ENCODE measurements around the gene SPTLC1.
"Not testable (repeated sequence)": the region's sequence is repeated elsewhere in the genome, so short reads cannot be mapped to it uniquely, and the experiment has no call there.

Gene SPTLC1

DNA sequence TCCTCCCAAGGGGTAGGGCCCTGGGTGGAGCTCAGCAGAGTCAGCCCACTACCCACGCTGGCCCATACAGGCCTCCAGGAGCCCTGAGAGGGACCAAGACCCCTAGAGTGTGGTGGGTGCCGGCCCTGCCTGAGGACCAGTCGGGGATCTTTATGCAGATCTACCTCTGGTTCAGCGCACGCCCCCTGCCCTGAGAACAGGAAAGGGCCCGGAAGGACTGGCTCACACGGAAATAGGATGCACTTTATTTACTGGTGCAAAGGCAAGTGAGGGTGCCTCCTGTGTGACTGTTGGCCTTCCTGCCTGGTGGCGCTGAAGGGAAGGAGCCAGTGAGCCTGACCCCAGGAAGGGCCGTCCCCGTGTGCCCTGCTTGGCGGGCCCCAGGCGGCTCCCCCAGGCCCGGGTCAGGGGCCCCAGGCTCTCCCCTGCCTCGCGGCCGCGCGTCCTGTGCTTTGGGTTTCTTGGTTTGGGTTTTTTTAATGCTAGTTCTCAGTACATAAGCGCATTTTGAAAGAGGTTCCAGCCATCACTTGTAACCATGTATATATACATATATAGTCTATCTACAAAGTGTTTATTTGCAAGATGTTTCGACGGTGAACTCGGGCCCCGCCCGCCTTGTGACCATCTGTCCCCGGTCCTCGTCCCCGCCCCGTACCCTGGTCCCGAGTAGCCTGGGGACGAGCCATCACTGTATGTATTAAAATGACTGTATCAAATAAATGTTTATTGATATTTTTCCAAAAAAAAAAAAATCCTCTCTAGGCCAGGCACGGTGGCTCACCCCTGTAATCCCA lies 88.8 kb downstream of the SPTLC1 start:
- Histone ChIP-seq H3K27ac (ENCODE audit: low read depth, low read length) (no peak overlapping the region), H3K4me1 (ENCODE audit: insufficient read depth, low read length) (no peaks in the 10 kb centered on the region), H3K36me3 (ENCODE audit: insufficient read depth, low read length) (no peaks in the 10 kb centered on the region), H3K4me3 (ENCODE audit: low read depth in 1 of 2, low read length in 2 of 2) (no peak overlapping the region), H3K27me3 (ENCODE audit: control insufficient read depth in 1 of 2, insufficient read depth in 2 of 2, low read length in 2 of 2) (no peaks in the 10 kb centered on the region), H3K9me3 (ENCODE audit: low read length) (no peaks in the 10 kb centered on the region), H3K9ac (ENCODE audit: low read length) (no peak overlapping the region)

DNA sequence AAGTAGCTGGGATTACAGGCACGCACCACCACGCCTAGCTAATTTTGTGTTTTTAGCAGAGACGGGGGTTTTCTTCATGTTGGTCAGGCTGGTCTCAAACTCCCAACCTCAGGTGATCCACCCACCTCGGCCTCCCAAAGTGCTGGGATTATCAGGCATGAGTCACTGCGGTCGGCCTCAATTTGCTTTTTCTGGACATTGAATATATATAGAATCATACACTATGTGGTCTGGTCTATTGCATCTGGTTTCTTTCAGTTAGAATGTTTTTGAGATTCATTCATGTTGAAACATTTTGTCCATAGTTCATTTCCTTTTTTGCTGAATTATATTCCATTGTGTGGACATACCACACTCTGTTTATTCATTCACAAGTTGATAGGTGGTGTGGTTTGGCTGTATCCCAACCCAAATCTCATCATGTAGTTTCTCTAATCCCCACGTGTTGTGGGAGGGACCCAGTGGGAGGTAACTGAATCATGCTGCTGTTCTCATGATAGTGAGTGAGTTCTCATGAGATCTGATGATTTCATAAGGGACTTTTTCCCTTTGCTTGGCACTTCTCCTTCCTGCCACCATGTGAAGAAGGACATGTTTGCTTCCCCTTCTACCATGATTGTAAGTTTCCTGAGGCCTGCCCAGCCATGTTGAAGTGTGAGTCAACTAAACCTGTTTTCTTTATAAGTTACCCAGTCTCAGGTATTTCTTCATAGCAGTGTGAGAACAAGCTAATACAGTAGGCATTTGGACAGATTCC lies 93.2 kb downstream of the SPTLC1 start:
- H3K27ac ChIP-seq (ENCODE audit: low read depth, low read length), result not testable (repeated sequence)

DNA sequence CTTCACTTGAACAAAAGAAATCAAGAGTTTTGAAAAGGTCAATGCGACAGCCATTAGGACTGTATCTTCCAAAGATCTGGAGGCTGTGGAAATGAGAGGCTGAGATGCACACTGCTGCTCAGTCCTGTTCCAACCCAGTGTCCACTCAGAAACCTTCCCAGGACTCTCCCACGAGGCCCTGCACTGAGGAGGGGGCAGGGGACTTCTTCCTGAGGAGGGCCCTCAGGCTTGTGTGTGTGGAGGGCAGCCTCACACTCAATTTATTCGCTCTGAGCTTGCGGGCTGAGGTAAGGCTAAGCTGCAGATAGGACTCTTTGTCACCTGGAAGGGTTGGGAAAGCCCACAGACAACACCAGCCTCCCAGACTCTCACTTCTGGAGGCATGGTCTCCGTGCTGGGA lies 95.6 kb downstream of the SPTLC1 start:
- Histone ChIP-seq H3K9me3 (ENCODE audit: low read length) (no peaks in the 10 kb centered on the region), H3K4me3 (ENCODE audit: low read depth in 1 of 2, low read length in 2 of 2) (no peak overlapping the region), H3K36me3 (ENCODE audit: insufficient read depth, low read length) (no peaks in the 10 kb centered on the region), H3K4me1 (ENCODE audit: insufficient read depth, low read length) (no peaks in the 10 kb centered on the region), H3K27ac (ENCODE audit: low read depth, low read length) (no peak overlapping the region), H3K27me3 (ENCODE audit: control insufficient read depth in 1 of 2, insufficient read depth in 2 of 2, low read length in 2 of 2) (no peaks in the 10 kb centered on the region), H3K9ac (ENCODE audit: low read length) (no peak overlapping the region)

More for the DNA sequence above, 93.2 kb downstream of the SPTLC1 start:
- not testable (repeated sequence) for H3K36me3 ChIP-seq (ENCODE audit: insufficient read depth, low read length); H3K4me3 ChIP-seq (ENCODE audit: low read depth in 1 of 2, low read length in 2 of 2); H3K27me3 ChIP-seq (ENCODE audit: control insufficient read depth in 1 of 2, insufficient read depth in 2 of 2, low read length in 2 of 2); H3K4me1 ChIP-seq (ENCODE audit: insufficient read depth, low read length); H3K9me3 ChIP-seq (ENCODE audit: low read length); H3K9ac ChIP-seq (ENCODE audit: low read length)

DNA sequence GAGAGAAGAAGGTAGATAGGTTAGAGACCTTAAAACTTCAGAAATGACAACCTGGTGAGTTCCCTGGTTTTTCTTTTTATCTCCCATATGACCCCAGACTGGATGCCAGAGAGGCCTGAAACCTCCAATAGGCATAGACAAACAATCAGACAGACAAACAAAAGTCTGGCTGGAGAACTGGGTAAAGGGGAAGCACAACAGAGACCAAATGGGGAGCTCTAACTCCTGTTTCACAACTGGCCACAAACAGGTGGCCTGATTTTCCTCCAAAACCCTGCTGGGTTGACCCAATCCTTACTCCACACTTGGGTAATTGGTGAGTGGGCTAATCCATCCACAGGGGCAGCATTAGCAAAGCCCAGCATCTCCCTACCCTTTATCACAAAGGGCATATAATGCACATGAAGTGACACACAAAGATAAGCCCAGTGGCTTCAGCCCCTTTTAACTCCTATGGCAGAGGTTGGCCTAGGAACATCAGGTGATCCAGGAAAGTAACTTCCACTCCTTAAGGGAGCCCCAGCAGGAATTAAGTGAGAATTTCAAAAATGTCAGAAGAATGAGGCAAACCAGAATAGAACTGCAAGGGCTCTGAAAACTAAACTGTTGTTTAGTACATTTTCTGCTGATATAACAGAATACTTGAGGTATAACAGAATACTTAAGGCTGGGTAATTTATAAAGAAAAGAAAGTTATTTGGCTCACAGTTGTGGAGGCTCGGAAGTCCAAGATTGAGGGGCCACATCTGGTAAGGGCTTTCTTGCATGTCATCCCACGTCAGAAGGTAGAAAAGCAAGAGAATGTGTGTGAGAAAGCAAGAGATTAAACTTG lies 104.3 kb downstream of the SPTLC1 start:
- H3K36me3 ChIP-seq (ENCODE audit: insufficient read depth, low read length), result no peaks in the 10 kb centered on the region
- no peak overlapping the region for H3K9ac ChIP-seq (ENCODE audit: low read length)
- H3K27ac ChIP-seq (ENCODE audit: low read depth, low read length), result no peak overlapping the region
- H3K4me1 ChIP-seq (ENCODE audit: insufficient read depth, low read length), result no peaks in the 10 kb centered on the region
- no peaks in the 10 kb centered on the region for H3K9me3 ChIP-seq (ENCODE audit: low read length)
- no peaks in the 10 kb centered on the region for H3K27me3 ChIP-seq (ENCODE audit: control insufficient read depth in 1 of 2, insufficient read depth in 2 of 2, low read length in 2 of 2)
- H3K4me3 ChIP-seq (ENCODE audit: low read depth in 1 of 2, low read length in 2 of 2), result no peak overlapping the region

DNA sequence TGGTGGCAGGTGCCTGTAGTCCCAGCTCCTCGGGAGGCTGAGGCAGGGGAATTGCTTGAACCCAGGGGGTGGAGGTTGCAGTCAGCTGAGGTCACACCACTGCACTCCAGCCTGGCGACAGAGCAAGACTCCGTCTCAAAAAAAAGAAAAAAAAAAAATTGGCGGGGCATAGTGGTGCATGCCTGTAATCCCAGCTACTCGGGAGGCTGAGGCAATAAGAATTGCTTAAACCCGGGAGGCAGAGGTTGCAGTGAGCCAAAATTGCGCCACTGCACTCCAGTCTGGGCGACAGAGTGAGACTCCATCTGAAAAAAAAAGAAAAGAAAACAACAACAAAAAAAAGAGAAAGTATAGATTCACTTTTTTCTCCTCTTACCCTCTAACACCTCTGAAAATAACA lies 105.0 kb downstream of the SPTLC1 start:
- not testable (repeated sequence) for H3K9me3 ChIP-seq (ENCODE audit: low read length); H3K27me3 ChIP-seq (ENCODE audit: control insufficient read depth in 1 of 2, insufficient read depth in 2 of 2, low read length in 2 of 2); H3K4me3 ChIP-seq (ENCODE audit: low read depth in 1 of 2, low read length in 2 of 2); H3K9ac ChIP-seq (ENCODE audit: low read length); H3K27ac ChIP-seq (ENCODE audit: low read depth, low read length); H3K4me1 ChIP-seq (ENCODE audit: insufficient read depth, low read length); H3K36me3 ChIP-seq (ENCODE audit: insufficient read depth, low read length)

DNA sequence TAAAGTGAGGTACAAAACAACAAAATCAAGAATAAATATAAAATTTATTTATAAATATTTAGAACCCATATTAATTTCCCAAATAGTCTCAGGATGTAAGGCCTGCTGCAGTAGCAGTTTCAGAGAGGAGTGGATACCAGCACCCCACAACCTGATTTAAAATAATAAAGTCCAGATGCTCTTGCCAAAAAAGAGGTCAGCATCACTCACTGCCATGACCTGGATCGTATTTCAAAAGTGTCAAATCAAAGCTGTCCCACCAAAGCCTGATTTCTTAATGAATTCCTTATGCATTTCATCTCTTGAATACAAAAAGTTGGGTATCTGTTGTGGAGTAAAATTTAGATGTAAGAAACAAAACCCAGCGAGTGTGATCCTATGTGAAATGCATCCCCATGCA lies 107.2 kb downstream of the SPTLC1 start:
- Histone ChIP-seq H3K9me3 (ENCODE audit: low read length) (no peaks in the 10 kb centered on the region), H3K27ac (ENCODE audit: low read depth, low read length) (no peak overlapping the region), H3K4me1 (ENCODE audit: insufficient read depth, low read length) (no peaks in the 10 kb centered on the region), H3K9ac (ENCODE audit: low read length) (no peak overlapping the region), H3K27me3 (ENCODE audit: control insufficient read depth in 1 of 2, insufficient read depth in 2 of 2, low read length in 2 of 2) (no peaks in the 10 kb centered on the region), H3K4me3 (ENCODE audit: low read depth in 1 of 2, low read length in 2 of 2) (no peak overlapping the region), H3K36me3 (ENCODE audit: insufficient read depth, low read length) (no peaks in the 10 kb centered on the region)

DNA sequence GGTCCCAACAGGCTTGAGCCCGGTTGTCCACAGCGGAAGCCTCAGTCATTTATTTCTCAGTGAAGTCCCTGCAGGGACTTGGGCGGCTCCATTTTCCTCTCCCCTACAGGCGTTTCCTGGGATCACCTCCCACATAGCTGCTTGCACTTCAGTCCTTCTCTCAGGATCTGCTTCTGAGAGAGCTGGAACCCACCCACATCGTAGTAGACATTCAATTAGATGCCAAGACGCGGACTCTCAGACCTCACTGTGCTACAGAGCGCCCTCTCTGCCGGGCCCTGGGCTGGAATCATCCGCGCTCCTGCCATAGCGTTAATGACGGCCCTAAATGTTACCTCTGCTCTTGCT lies 111.2 kb downstream of the SPTLC1 start:
- Histone ChIP-seq H3K27me3 (ENCODE audit: control insufficient read depth in 1 of 2, insufficient read depth in 2 of 2, low read length in 2 of 2) (no peaks in the 10 kb centered on the region), H3K27ac (ENCODE audit: low read depth, low read length) (no peak overlapping the region), H3K4me3 (ENCODE audit: low read depth in 1 of 2, low read length in 2 of 2) (no peak overlapping the region), H3K9ac (ENCODE audit: low read length) (no peak overlapping the region), H3K36me3 (ENCODE audit: insufficient read depth, low read length) (no peaks in the 10 kb centered on the region), H3K4me1 (ENCODE audit: insufficient read depth, low read length) (no peaks in the 10 kb centered on the region), H3K9me3 (ENCODE audit: low read length) (no peaks in the 10 kb centered on the region)

DNA sequence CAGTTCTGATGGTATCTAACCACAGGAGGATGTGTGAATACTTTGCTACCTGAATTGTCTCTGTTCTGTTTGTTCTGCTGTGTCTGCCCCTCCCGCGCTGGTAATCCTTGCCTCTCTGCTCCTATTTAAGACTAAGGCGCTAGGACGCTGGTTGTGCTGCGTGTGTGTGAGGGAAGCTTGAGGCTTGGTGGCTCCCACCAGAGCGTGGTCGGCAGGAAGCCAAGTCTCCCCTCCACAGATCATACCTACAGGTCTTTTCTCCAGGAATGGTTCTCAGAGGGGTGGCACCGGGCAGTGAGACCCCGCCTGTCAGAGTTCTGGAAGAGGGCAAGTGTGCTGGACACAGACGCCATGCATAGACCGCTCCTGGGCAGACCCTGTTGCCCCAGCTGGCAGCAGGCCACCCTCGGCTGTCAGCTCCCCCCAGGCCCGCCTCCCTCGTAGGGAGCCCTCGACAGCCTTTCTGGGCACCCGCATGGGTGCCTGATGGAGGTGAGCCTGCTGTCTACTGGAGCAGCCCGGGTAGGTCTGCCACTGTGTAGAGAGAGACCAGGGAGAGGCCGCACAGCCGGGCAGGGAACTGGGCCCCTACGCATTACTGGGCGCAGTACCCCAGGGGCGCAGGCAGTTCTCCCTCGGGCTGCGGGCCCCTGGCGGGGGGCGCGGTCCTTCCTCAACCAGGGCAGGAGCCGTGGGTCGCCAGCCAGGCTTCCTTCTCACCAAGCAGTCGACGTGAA lies 111.7 kb downstream of the SPTLC1 start:
- no peak overlapping the region for H3K27ac ChIP-seq (ENCODE audit: low read depth, low read length)
- no peaks in the 10 kb centered on the region for H3K4me1 ChIP-seq (ENCODE audit: insufficient read depth, low read length)
- H3K9me3 ChIP-seq (ENCODE audit: low read length), result no peaks in the 10 kb centered on the region
- H3K27me3 ChIP-seq (ENCODE audit: control insufficient read depth in 1 of 2, insufficient read depth in 2 of 2, low read length in 2 of 2), result no peaks in the 10 kb centered on the region
- no peaks in the 10 kb centered on the region for H3K36me3 ChIP-seq (ENCODE audit: insufficient read depth, low read length)
- no peak overlapping the region for H3K4me3 ChIP-seq (ENCODE audit: low read depth in 1 of 2, low read length in 2 of 2)
- H3K9ac ChIP-seq (ENCODE audit: low read length), result no peak overlapping the region

DNA sequence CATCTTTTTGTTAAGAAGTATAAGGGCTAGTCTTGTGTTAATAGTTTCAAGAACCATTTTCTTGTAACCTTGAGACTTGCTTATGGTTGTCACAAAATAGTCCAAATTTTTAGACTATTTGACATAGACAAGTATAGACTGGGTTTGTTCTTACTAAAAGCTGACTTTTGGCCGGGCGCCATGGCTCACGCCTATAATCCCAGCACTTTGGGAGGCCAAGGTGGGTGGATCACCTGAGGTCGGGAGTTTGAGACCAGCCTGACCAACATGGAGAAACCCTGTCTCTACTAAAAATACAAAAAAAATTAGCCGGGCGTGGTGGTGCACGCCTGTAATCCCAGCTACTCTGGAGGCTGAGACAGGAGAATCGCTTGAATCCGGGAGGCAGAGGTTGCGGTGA lies 113.3 kb downstream of the SPTLC1 start:
- H3K27me3 ChIP-seq (ENCODE audit: control insufficient read depth in 1 of 2, insufficient read depth in 2 of 2, low read length in 2 of 2); H3K9me3 ChIP-seq (ENCODE audit: low read length); H3K9ac ChIP-seq (ENCODE audit: low read length); H3K4me3 ChIP-seq (ENCODE audit: low read depth in 1 of 2, low read length in 2 of 2); H3K4me1 ChIP-seq (ENCODE audit: insufficient read depth, low read length); H3K27ac ChIP-seq (ENCODE audit: low read depth, low read length); H3K36me3 ChIP-seq (ENCODE audit: insufficient read depth, low read length): not testable (repeated sequence)

DNA sequence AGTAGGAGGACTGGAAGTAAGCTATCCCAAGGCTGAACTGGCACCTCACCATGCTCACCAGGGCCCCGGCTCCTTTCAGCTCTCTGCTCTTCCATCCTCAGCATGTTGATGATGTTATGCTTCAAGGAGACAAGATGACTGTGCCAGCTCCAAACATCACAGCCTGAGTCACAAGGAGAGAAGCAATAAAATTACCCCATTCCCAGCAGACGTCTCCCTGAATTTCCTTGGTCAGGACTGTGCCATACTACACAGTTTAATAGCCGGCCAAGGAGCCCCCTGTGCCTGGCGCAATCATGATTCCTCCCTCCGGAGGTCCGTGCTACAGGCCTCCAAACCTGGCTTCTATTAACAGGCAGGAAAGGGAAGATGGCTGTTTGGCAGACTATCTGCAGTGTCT lies 114.0 kb downstream of the SPTLC1 start:
- Histone ChIP-seq H3K36me3 (ENCODE audit: insufficient read depth, low read length) (no peaks in the 10 kb centered on the region), H3K4me1 (ENCODE audit: insufficient read depth, low read length) (no peaks in the 10 kb centered on the region), H3K9ac (ENCODE audit: low read length) (no peak overlapping the region), H3K27ac (ENCODE audit: low read depth, low read length) (no peak overlapping the region), H3K27me3 (ENCODE audit: control insufficient read depth in 1 of 2, insufficient read depth in 2 of 2, low read length in 2 of 2) (no peaks in the 10 kb centered on the region), H3K4me3 (ENCODE audit: low read depth in 1 of 2, low read length in 2 of 2) (no peak overlapping the region), H3K9me3 (ENCODE audit: low read length) (no peaks in the 10 kb centered on the region)

Measured in muscle layer of colon (tissue), 2 donors.